ENCODE results near the gene C17orf67. TPM values are rescaled to one million over a fixed set of nuclear protein-coding genes. Genes with fewer than 3 reads are reported as not detected.

The C17orf67 gene
- total RNA-seq, 2 experiments from 2014 or later = 5.1 to 5.2 TPM

DNA sequence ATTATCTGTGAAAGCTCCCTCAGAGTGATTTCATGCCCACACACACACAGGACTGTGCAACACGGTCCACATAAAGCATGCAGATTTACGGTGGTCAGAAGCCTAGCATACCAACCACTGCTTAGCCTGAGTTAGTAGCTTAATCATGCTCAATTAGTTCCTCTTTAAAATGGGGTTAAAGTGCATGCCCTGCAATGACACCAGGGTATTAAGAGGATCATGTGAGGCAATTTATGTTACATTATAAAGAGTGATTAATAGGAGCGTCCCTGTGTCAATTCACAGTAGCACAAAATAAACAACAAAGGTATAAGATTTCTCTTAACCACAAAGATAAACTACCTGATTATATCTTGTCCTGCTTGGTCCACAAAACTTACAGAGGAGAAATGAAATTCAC is 39.8 kb downstream of the C17orf67 start:
- CTCF ChIA-PET = interaction anchor here (1.5 kb wide), 1 partner anchor 10 kb away, joined by 4 read pairs; no protein-coding TSS in a partner anchor
- DNase-seq = no peak
- H3K36me3 Mint-ChIP-seq (ENCODE audit: low read depth) = peaks cover 10% of the 10 kb centered on the region
- H3K27me3 Mint-ChIP-seq = no peaks in the 10 kb centered on the region
- H3K27ac Mint-ChIP-seq = no peak overlapping the region
- POLR2A ChIA-PET = no interaction called here
- no peaks in the 10 kb centered on the region for H3K4me1 Mint-ChIP-seq
- no peak overlapping the region for H3K4me3 Mint-ChIP-seq
- peaks cover 5% of the 10 kb centered on the region for H3K9me3 Mint-ChIP-seq

DNA sequence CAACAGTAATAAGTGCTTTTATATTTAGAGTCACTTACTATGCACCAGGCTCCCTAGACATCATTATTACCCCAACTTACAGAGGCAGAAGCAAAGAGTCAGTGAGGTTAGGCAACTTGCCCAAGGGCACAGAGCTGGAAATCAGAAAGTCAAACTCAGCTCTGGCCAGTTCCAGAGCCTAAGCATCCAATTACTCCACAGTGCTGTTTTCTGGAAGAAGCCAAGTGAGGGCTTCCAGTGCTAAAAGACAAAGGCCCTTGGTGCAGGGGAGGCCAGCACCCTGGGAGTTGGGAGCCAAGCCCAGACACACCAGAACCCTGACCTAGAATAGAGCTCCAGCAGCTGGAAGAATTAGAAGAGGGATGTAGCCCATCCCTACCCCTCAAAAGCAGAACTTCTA is 40.2 kb downstream of the C17orf67 start:
- DNase-seq = no peak
- no peak overlapping the region for H3K27ac Mint-ChIP-seq
- H3K27me3 Mint-ChIP-seq = no peaks in the 10 kb centered on the region
- no peak overlapping the region for H3K4me3 Mint-ChIP-seq
- ChIA-PET POLR2A (no interaction called here), CTCF (interaction anchor here (1.5 kb wide), 1 partner anchor 9 kb away, joined by 4 read pairs; no protein-coding TSS in a partner anchor)
- H3K4me1 Mint-ChIP-seq = no peaks in the 10 kb centered on the region
- H3K9me3 Mint-ChIP-seq = peaks cover 5% of the 10 kb centered on the region
- peaks cover 10% of the 10 kb centered on the region for H3K36me3 Mint-ChIP-seq (ENCODE audit: low read depth)

DNA sequence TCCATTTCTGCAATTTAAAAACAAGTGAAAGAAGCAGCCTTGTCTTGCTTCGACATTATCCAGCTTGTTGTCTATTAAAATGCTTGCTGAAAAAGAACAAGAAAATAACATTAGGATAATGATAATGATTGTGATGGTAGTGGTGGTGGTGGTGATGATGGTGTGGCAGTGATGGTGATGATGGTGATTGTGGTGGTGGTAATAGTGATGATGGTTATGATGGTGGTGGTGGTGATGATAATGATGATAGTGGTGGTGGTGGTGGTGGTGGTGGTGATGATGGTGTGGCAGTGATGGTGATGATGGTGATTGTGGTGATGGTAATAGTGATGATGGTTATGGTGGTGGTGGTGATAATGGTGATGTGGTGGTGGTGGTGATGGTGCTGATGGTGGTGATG is 41.5 kb downstream of the C17orf67 start:
- no peak overlapping the region for H3K27ac Mint-ChIP-seq
- no peak for DNase-seq
- H3K4me3 Mint-ChIP-seq = no peak overlapping the region
- peaks cover 10% of the 10 kb centered on the region for H3K36me3 Mint-ChIP-seq (ENCODE audit: low read depth)
- ChIA-PET POLR2A (no interaction called here), CTCF (no interaction called here)
- peaks cover 6% of the 10 kb centered on the region for H3K4me1 Mint-ChIP-seq
- peaks cover 5% of the 10 kb centered on the region for H3K9me3 Mint-ChIP-seq
- H3K27me3 Mint-ChIP-seq = no peaks in the 10 kb centered on the region

DNA sequence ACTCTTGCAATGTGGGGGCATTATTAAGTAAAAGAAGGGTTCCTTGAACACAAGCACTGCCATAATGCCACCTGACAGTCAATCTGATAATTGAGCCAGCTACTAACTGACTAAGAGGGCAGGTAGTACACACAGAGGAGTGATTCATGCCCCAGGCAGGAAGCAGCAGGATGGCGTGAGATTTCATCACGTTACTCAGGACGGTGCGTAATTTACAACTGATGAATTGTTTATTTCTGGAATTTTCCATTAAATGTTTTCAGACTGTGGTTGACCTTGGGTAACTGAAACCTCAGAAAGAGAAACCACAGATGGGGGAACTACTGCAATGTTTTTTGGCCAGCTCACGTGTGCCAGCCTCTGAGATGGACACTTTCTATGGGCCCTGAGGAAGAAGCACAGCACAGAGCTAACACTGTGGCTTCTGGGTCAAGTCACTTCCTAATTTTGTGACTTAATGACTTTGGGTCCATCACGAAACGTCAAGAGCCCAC is 46.7 kb downstream of the C17orf67 start:
- CTCF ChIA-PET = interaction anchor here (1.0 to 1.4 kb wide), 2 partner anchors 9 to 72 kb away, joined by 3 read pairs; no protein-coding TSS in a partner anchor
- POLR2A ChIA-PET = no interaction called here
- DNase-seq = peak; percentile 51
- Mint-ChIP-seq H3K27ac (peak overlapping the region; percentile 66), H3K36me3 (ENCODE audit: low read depth) (peaks cover 6% of the 10 kb centered on the region), H3K4me1 (peaks cover 29% of the 10 kb centered on the region), H3K9me3 (peaks cover 3% of the 10 kb centered on the region), H3K4me3 (no peak overlapping the region), H3K27me3 (peaks cover 3% of the 10 kb centered on the region)

DNA sequence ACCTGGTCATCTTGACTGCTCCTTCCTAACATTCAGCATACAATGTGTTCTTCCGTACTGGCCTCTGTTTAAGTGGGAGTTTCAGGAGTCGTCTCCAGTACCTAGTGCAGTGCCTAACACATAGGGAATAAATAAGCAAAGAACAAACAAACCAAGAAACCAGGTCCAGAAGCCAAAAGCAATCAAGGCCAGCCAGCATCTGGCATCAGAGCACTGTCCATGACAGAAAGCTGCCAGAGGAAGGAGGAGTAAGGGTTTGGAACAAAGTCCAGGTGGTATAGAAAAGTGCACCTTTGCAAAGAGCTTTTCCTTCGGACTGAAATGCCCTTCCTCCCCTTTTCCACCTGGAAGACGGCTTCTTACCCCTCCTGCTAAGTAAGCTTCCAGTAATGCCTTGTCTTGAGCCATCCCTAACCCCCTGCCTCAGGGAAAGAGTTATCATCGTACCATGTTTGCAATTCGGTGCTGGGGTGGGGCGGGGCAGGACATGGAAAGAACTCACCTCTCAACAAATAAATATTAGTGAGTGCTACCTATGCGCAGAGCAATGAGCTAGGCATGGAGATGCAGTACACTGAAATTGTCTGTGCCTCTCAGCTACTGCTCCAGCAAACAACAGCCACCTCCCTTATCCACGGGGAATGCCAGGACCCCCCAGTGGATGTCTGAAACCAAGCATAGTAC is 47.6 kb downstream of the C17orf67 start:
- CTCF ChIA-PET = interaction anchor here (1.0 to 1.6 kb wide), 3 partner anchors 9 to 71 kb away, joined by 3 to 4 read pairs (median 3); no protein-coding TSS in a partner anchor

DNA sequence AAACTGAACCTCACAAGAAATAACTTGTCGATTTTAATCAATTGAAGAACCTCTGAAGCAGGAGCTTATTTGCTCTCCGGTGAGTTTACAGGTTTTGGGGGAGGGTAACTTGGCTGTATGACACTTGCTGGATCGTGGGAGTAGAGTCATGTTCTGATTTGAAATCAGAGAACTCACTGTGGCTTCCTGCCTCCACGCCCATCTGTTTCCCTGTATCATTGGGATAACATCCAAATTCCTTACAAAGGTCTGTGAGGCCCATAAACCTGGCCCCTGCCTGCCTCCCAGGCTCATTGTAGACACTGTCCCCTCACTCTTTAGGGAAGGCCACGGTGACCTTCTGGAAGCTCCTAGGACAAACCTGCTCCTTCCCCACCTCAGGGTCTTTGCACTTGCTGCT is 48.3 kb downstream of the C17orf67 start:
- Mint-ChIP-seq H3K27ac (no peak overlapping the region), H3K27me3 (peaks cover 6% of the 10 kb centered on the region), H3K9me3 (peaks cover 2% of the 10 kb centered on the region), H3K4me1 (peaks cover 34% of the 10 kb centered on the region), H3K36me3 (ENCODE audit: low read depth) (peaks cover 3% of the 10 kb centered on the region), H3K4me3 (no peak overlapping the region)
- no peak for DNase-seq
- CTCF ChIA-PET = interaction anchor here (1.5 to 1.6 kb wide), 2 partner anchors 13 to 34 kb away, joined by 3 to 4 read pairs; no protein-coding TSS in a partner anchor
- POLR2A ChIA-PET = no interaction called here

More for the DNA sequence above, 47.6 kb downstream of the C17orf67 start:
- H3K4me1 Mint-ChIP-seq = peaks cover 29% of the 10 kb centered on the region
- H3K4me3 Mint-ChIP-seq = no peak overlapping the region
- POLR2A ChIA-PET = no interaction called here
- peaks cover 2% of the 10 kb centered on the region for H3K9me3 Mint-ChIP-seq
- H3K27ac Mint-ChIP-seq = peak overlapping the region; percentile 66
- H3K27me3 Mint-ChIP-seq = peaks cover 6% of the 10 kb centered on the region
- DNase-seq = no peak
- H3K36me3 Mint-ChIP-seq (ENCODE audit: low read depth) = peaks cover 5% of the 10 kb centered on the region

DNA sequence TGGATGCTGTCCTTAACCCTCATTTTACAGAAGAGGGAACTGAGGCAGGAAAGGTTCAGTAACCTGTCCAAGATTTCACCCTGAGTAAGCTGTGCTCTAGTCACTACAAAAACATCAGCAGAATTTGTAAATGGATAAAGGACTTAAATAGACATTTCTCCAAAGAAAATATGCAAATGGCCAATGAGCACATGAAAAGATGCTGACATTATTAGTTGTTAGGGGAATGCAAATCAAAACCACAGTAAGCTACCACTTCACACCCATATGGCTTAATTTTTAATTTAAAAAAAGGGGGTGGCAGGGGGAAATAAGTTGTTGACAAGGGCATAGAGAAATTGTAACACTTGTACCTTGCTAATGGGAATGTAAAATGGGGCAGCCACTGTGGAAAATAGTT is 51.4 kb downstream of the C17orf67 start:
- H3K4me1 Mint-ChIP-seq = peaks cover 47% of the 10 kb centered on the region
- H3K4me3 Mint-ChIP-seq = no peak overlapping the region
- H3K36me3 Mint-ChIP-seq (ENCODE audit: low read depth) = peaks cover 3% of the 10 kb centered on the region
- H3K27me3 Mint-ChIP-seq = peaks cover 8% of the 10 kb centered on the region
- no peak overlapping the region for H3K27ac Mint-ChIP-seq
- DNase-seq = no peak
- H3K9me3 Mint-ChIP-seq = peaks cover 2% of the 10 kb centered on the region
- POLR2A ChIA-PET = no interaction called here
- CTCF ChIA-PET = interaction anchor here (0.6 to 2.9 kb wide), 2 partner anchors 21 to 1237 kb away, joined by 3 to 16 read pairs; no protein-coding TSS in a partner anchor

DNA sequence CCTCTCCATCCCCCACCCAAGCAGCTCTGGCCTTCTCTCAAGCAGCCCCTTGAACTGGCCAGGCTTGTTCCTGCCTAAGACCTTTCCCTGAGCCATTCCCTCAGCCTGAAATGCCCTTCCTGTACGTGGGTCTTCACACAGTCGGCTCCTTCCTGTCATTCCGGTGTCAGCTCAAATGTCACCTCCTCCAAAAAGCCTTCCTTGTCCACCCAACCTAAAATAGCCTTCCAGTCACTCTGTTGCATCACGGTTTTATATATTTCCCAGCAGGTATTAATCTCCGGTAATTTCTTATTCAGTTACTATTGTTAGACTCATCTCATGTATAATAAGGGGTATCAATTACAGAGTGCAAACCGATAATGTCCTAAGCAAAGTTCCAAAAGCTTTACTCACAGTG is 51.8 kb downstream of the C17orf67 start:
- peaks cover 8% of the 10 kb centered on the region for H3K27me3 Mint-ChIP-seq
- ChIA-PET POLR2A (no interaction called here), CTCF (interaction anchor here (2.8 to 2.9 kb wide), 2 partner anchors 17 to 21 kb away, joined by 16 to 18 read pairs; no protein-coding TSS in a partner anchor)

DNA sequence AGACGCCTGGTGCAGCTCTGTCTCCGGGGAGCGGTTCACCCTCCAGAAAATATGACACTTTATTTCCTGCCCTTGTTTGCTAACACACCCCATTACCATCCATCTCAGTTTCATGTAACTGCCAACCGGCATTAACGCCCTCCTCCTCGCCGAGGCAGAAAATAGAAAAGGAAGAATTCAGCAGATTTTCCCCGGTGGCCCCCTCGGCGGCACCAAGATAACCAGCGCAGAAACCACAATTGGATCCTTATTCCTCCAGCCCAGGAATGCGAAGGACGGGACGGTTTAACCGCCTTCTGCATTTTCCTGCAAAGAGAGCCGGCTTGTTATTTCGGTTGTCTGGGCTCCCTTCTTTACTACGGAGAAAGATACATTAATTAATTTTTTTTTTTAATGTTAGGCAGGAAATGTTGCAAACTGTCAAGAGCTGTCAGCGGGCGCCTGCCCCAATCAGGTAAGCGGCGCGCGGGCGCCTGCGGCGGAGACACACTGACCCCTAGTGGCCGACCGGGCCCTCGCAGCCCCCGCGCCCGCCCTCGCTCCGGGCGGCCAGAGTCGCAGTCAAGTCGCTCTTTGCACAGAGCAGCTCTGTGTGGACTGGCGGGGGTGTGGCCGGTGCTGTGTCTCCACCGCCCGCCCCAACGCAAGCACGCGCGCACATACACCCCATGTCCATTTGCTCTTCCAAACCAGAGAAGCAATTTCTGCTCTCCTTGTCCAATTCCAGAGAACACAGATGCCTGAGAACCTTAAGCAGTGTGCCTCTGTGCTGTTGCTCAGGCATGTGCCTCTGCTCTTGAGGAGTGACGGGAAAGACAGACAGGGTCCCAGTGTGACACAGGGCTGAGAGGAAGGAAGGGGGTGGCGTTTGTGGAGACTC is 53.6 kb downstream of the C17orf67 start:
- Mint-ChIP-seq H3K27me3 (peaks cover 8% of the 10 kb centered on the region), H3K4me3 (peak overlapping the region; percentile 77), H3K4me1 (peaks cover 26% of the 10 kb centered on the region), H3K36me3 (ENCODE audit: low read depth) (no peaks in the 10 kb centered on the region), H3K27ac (peak overlapping the region; percentile 94), H3K9me3 (no peaks in the 10 kb centered on the region)
- ChIA-PET POLR2A (interaction anchor here (0.5 to 0.6 kb wide), 2 partner anchors 187 to 355 kb away, joined by 3 read pairs; partner anchors contain the start of gene NOG), CTCF (interaction anchor here (0.6 to 2.9 kb wide), 27 partner anchors 9 to 892 kb away, joined by 3 to 23 read pairs (median 5); partner anchors contain the start of genes DGKE and NOG)
- peak; percentile 84 for DNase-seq

More for the DNA sequence above, 51.8 kb downstream of the C17orf67 start:
- no peak overlapping the region for H3K4me3 Mint-ChIP-seq
- H3K9me3 Mint-ChIP-seq = peaks cover 2% of the 10 kb centered on the region
- peaks cover 42% of the 10 kb centered on the region for H3K4me1 Mint-ChIP-seq
- H3K27ac Mint-ChIP-seq = no peak overlapping the region
- H3K36me3 Mint-ChIP-seq (ENCODE audit: low read depth) = peaks cover 3% of the 10 kb centered on the region
- no peak for DNase-seq

DNA sequence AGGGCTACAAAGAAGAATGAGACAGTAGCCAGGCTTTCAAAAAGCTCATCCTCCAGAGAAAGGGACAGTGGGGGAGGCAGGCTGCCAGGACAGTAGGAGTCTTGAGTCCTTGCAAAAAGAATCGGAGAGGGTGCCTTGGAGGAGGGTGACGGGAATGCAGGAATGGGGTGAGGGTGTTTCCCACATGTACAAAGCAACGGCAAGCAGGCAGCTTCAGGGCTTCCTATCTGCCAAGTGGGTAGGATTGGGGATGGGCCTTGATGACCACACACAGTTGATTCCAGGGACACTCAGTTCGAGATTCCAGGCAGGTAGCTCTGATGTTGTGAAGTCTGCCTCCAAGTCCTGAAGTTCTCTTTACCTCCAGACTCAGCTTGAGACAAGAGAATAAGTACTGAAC is 54.4 kb downstream of the C17orf67 start:
- Mint-ChIP-seq H3K27ac (peak overlapping the region; percentile 94), H3K36me3 (ENCODE audit: low read depth) (no peaks in the 10 kb centered on the region), H3K4me1 (peaks cover 23% of the 10 kb centered on the region), H3K9me3 (no peaks in the 10 kb centered on the region), H3K27me3 (peaks cover 8% of the 10 kb centered on the region), H3K4me3 (peak overlapping the region; percentile 77)
- ChIA-PET POLR2A (no interaction called here), CTCF (interaction anchor here (0.7 to 2.9 kb wide), 16 partner anchors 8 to 187 kb away, joined by 3 to 23 read pairs (median 6); partner anchors contain the start of genes DGKE and NOG)
- DNase-seq = no peak

DNA sequence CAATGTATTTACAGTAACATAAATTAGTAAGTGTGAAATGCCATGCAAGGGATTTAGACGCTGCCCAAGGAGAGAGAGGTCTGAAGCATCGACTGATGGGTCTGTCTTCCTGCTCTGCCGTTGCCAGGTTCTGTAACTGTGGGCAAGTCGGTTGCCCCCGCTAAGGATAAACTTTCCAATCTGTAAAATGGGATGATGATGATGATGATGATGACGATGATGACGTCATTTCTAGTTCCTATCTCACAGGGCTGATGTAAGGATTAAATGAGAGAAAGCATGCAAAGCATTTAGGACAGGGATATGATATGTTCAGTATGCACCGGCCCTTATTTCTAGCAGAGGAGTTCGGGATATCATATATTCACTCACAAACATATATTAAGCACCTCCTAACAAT is 54.8 kb downstream of the C17orf67 start:
- no peaks in the 10 kb centered on the region for H3K9me3 Mint-ChIP-seq
- H3K4me1 Mint-ChIP-seq = peaks cover 23% of the 10 kb centered on the region
- POLR2A ChIA-PET = no interaction called here
- H3K36me3 Mint-ChIP-seq (ENCODE audit: low read depth) = no peaks in the 10 kb centered on the region
- DNase-seq = no peak
- peaks cover 8% of the 10 kb centered on the region for H3K27me3 Mint-ChIP-seq
- peak overlapping the region; percentile 77 for H3K4me3 Mint-ChIP-seq
- CTCF ChIA-PET = interaction anchor here (0.8 to 2.7 kb wide), 6 partner anchors 8 to 172 kb away, joined by 3 to 23 read pairs (median 6); partner anchors contain the start of gene DGKE
- H3K27ac Mint-ChIP-seq = no peak overlapping the region

DNA sequence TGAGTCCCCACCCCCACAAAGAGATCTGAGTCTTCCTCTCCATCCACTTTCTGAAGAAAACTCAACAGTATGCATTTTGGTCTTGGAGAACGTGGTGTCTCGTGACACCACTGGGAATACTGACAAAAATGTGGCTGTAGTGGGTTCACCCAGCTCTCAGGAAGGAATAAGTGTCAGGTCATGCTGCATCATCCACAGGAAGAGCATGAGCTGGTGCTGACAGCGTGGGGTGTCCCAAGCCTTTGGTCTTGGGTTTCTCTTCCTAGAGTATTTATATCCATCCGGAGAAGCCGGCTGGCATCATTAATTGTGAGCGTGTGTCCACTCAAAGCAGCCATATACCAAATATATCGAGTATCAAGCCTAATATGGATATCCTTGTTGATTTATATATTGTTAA is 55.9 kb downstream of the C17orf67 start:
- ChIA-PET CTCF (no interaction called here), POLR2A (no interaction called here)

More for the DNA sequence above, 55.9 kb downstream of the C17orf67 start:
- Mint-ChIP-seq H3K27me3 (peaks cover 6% of the 10 kb centered on the region), H3K36me3 (ENCODE audit: low read depth) (no peaks in the 10 kb centered on the region), H3K27ac (no peak overlapping the region), H3K9me3 (no peaks in the 10 kb centered on the region), H3K4me3 (no peak overlapping the region), H3K4me1 (peaks cover 23% of the 10 kb centered on the region)
- DNase-seq = no peak
